ENCODE measurements around the gene SPDYE2B.
"Not testable (repeated sequence)": the region's sequence is repeated elsewhere in the genome, so short reads cannot be mapped to it uniquely, and the experiment has no call there.

Gene SPDYE2B

DNA sequence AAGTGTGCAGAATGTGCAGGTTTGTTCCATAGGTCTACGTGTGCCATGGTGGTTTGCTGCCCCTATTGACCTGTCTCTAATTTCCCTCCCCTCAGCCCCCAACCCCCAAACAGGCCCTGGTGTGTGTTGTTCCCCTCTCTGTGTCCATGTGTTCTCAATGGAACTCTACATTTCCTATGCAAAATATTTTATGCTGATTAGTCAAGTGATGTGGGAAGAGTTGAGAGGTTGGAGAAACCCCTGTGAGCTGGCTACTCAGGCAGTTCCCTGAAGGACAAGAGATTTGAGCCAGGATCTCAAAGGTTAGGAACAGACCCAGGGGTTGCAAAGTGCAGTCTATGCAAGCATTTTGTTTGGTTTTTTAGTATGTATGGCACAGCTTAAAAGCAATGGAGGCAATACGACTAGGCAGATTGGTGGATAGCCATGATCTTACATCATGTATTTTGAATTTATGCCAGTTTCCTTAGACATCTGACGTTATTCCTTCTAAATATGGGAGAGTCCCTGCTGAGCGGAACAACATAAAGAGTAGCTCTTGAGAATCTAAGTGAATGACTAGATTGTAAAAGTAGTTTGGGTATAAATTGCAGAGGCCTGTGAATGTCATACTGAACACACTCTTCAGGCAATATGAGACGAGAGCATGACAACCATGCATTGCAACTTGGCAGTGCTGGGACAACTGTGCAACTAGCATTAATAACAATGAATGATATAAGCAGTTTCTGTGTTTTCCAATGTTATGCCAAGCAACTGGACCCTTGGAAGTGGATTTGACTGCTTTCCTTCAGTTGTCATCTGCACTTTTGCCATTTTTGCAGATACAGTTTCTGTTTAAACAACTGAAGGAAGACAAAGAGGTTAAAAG lies 47.8 kb downstream of the SPDYE2B start:
- in situ Hi-C loops (cut with MboI; ENCODE audit: low sequenced_read_pairs): not testable (repeated sequence)

DNA sequence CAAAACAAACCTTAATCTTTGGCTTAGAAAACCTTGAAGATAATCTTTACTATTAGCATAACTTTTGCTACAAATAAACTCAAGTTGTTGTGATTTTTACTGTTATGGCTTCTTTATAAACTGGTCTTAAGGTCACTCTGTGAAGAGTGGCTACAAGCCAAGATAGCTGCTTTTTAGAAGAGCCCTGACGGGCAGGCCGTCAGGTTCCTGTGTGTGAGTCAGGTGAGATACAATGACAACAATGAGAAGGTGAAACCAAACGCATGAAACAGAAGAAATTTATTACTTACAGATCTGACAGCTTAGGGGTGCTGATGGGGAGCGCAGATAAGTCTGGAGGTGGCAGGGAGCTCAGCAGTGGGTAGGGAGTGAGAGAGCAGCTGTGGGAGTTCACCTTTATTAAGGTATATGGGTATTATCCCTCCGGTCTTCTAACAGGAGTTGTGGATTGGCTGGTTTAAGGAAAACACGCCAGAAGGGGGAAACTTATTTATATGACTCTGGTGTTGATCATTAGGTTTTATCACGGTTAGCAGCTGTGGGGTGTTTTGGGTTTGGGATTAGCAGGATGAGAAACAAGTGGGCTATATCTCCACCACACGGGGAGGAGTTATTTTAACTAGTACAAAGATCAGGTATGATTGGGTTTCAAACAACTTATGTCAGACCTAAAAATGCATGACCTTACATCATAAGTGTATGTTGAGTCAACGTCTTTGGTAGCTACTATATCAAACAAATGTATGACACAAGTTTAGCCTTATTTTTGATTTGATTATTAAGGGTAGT lies 49.0 kb downstream of the SPDYE2B start:
- in situ Hi-C loops (cut with MboI; ENCODE audit: low sequenced_read_pairs): not testable (repeated sequence)

Data from HL-60/S4 (cell line).